SU-DHL-6 (cell line): Measurements from ENCODE around the gene SKOR2.

ENCODE experiments used
- CTCF ChIP-seq: fragments of 200-600 bp; sonication (generic); IDR thresholded peaks from one replicate; pipeline ENCODE4 v1.5.1; 2017; ENCODE audit warnings: antibody characterized with exemption, mild to moderate bottlenecking, low read length, moderate library complexity; ENCODE audit not compliant: insufficient read depth, poor library complexity, severe bottlenecking
- EZH2phosphoT487 ChIP-seq: fragments of 200-600 bp; sonication (generic), shearing (Covaris generic); conservative IDR thresholded peaks from 2 replicates; pipeline ENCODE4 v1.6.1; 2018; ENCODE audit warnings: mild to moderate bottlenecking, antibody characterized with exemption, low read length, moderate library complexity, mixed read lengths

DNA sequence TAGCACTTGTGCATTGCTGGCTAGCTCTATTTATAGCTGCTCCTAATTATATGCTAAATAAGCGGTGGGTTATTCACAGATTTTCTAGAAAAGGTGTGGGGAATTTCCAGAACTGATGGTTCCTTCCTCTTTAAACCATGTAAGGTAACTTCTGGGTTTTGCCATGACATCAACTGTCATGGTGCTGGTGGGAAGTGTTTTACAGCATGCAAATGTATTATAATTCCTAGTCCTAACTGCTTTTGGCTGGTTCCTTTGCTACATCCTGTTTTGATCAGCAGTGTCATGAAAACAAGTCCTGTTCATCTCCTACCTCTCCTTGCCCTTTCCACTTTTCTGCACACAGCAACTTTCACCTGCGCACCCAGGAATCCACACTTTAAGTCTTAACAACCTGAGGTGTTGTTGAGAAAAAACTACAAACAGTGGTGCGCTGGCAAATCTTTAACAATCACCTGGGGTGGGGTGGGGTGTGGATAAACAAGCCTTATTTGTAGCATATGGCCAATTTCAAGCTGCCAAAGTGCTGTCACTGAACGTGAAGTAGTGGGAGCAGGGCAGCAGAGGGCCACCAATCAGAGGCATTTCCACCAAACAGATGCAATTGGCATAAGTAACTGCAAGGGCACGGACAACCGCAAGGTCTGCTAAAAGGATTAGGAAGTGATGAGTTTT is 33.4 kb upstream of the SKOR2 start:
- TF ChIP-seq CTCF (no peak), EZH2phosphoT487 (no peak)
